CD4-positive, alpha-beta T cell (primary cell): Measurements from ENCODE around the gene SEPTIN2. TPM values are rescaled to one million over a fixed set of nuclear protein-coding genes. Genes with fewer than 3 reads are reported as not detected.

ENCODE experiments used
- ATAC-seq: fragments of 200-7000 bp; cut with Tn5 transposase; one replicate; pipeline ENCODE4 v1.10.0; 2022; ENCODE audit warnings: mild to moderate bottlenecking; ENCODE audit not compliant: poor library complexity
- CTCF ChIA-PET: fragments of 350-600 bp; sonication (Branson Sonifier 250); formaldehyde crosslinking; loops from one replicate; lab custom pipeline; 2021; ENCODE audit warnings: antibody characterized with exemption, inconsistent platforms; lab: Charles Lee
- POLR2A ChIA-PET: fragments of 350-600 bp; sonication (Branson Sonifier 250); formaldehyde crosslinking; loops from one replicate; lab custom pipeline; 2021; ENCODE audit warnings: antibody characterized with exemption, inconsistent platforms; lab: Charles Lee
- DNase-seq, 14 experiments: peaks; one replicate each; pipeline ENCODE4 v3.0.0-alpha.2; 2013 to 2020; ENCODE audit warnings: mixed read lengths in 2 of 14
- H3K27ac ChIP-seq, 2 donors: one replicate each; pipeline versions ENCODE4 v1.5.1 to v1.7.0; 2013; ENCODE audit warnings: low read length in 2 of 2, low read depth in 1 of 2, mild to moderate bottlenecking in 1 of 2
- H3K27me3 ChIP-seq, 2 experiments: 1 replicate in 1 of 2; 2 replicates in 1 of 2; pipeline versions ENCODE4 v1.6.1 to v1.7.0; 2013; ENCODE audit warnings: low read length in 2 of 2, control low read depth in 1 of 2, mild to moderate bottlenecking in 1 of 2, moderate library complexity in 1 of 2; ENCODE audit not compliant: insufficient read depth in 2 of 2, control insufficient read depth in 1 of 2
- H3K36me3 ChIP-seq: one replicate; pipeline ENCODE4 v1.6.1; 2013; ENCODE audit warnings: low read length, control low read depth; ENCODE audit not compliant: insufficient read depth
- H3K4me1 ChIP-seq: one replicate; pipeline ENCODE4 v1.6.1; 2013; ENCODE audit warnings: low read length, control low read depth; ENCODE audit not compliant: insufficient read depth
- H3K4me3 ChIP-seq: one replicate; pipeline ENCODE4 v1.5.1; 2013; ENCODE audit warnings: mild to moderate bottlenecking, low read length, moderate library complexity
- H3K9me3 ChIP-seq, 2 experiments: 1 replicate in 1 of 2; 2 replicates in 1 of 2; pipeline versions ENCODE4 v1.6.1 to v1.7.0; 2013; ENCODE audit warnings: low read length in 2 of 2, mild to moderate bottlenecking in 2 of 2, control low read depth in 1 of 2, moderate library complexity in 1 of 2; ENCODE audit not compliant: control insufficient read depth in 1 of 2, insufficient read depth in 1 of 2
- H3K27ac Mint-ChIP-seq: one replicate; pipeline ENCODE4 v1.8.0; 2020; ENCODE audit warnings: mixed read lengths
- H3K27me3 Mint-ChIP-seq: one replicate; pipeline ENCODE4 v1.8.0; 2021; ENCODE audit warnings: mixed read lengths
- H3K36me3 Mint-ChIP-seq: one replicate; pipeline ENCODE4 v1.8.0; 2021; ENCODE audit warnings: low read depth, mixed read lengths
- H3K4me1 Mint-ChIP-seq: one replicate; pipeline ENCODE4 v1.8.0; 2021; ENCODE audit warnings: low read depth, mixed read lengths
- H3K4me3 Mint-ChIP-seq: one replicate; pipeline ENCODE4 v1.8.0; 2020; ENCODE audit warnings: mild to moderate bottlenecking, mixed read lengths
- H3K9me3 Mint-ChIP-seq: one replicate; pipeline ENCODE4 v1.8.0; 2020; ENCODE audit warnings: mixed read lengths
- intact Hi-C, 2 experiments: fragments of 100-400 bp; cut with DNase I in 1 of 2; cut with micrococcal nuclease in 1 of 2; formaldehyde crosslinking; loops; one replicate each; pipeline versions ENCODE4 v1.15.1 to v1.9.0; 2023 to 2025; cut with DNase I, micrococcal nuclease
- total RNA-seq, 174 experiments: library from RNA in 2 of 174; stranded (reverse) in 2 of 174; gene quantifications; one replicate each; pipeline ENCODE4 v1.2.3 and lab custom pipeline; 2021 to 2026
- TF ChIP-seq, protein P1 (sequence below): fragments of 200-600 bp; IDR thresholded peaks from one replicate; pipeline ENCODE4 v1.8.0; 2022; ENCODE audit warnings: antibody characterized with exemption, mild to moderate bottlenecking

Gene SEPTIN2
- total RNA-seq, 2 experiments from 2014 or later, result 189 to 196 TPM

DNA sequence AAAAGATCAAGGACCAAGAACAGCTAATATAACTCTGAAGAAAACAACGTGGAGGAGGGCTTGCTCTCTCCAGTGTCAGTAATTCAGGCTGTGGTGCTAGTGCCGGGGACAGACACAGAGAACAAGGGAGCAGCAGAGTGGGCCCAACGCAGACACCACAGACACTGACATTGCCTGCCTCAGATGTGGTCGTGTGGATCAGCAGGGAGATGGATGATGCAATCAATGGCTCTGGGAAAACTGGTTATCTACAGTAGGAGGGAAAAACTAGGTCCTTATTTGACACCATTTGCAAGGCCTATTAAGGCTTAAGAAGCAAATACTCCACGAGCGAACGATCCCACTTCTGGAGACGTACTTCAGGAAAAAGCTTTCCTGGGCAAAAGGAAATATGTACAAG is 36.3 kb upstream of the SEPTIN2 start:
- ChIA-PET POLR2A (no interaction called here), CTCF (interaction anchor here (0.9 kb wide), 1 partner anchor 333 kb away, joined by 3 read pairs; no protein-coding TSS in a partner anchor)
- Histone ChIP-seq H3K4me1 (no peaks in the 10 kb centered on the region), H3K9me3 (no peaks in the 10 kb centered on the region), H3K36me3 (no peaks in the 10 kb centered on the region), H3K27ac (no peak overlapping the region), H3K4me3 (no peak overlapping the region), H3K27me3 (no peaks in the 10 kb centered on the region)
- no peak for DNase-seq
- H3K9me3 Mint-ChIP-seq, result peaks cover 6% of the 10 kb centered on the region
- no peaks in the 10 kb centered on the region for H3K27me3 Mint-ChIP-seq
- TF ChIP-seq, protein P1, sequence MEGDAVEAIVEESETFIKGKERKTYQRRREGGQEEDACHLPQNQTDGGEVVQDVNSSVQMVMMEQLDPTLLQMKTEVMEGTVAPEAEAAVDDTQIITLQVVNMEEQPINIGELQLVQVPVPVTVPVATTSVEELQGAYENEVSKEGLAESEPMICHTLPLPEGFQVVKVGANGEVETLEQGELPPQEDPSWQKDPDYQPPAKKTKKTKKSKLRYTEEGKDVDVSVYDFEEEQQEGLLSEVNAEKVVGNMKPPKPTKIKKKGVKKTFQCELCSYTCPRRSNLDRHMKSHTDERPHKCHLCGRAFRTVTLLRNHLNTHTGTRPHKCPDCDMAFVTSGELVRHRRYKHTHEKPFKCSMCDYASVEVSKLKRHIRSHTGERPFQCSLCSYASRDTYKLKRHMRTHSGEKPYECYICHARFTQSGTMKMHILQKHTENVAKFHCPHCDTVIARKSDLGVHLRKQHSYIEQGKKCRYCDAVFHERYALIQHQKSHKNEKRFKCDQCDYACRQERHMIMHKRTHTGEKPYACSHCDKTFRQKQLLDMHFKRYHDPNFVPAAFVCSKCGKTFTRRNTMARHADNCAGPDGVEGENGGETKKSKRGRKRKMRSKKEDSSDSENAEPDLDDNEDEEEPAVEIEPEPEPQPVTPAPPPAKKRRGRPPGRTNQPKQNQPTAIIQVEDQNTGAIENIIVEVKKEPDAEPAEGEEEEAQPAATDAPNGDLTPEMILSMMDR, result no peak
- peaks cover 42% of the 10 kb centered on the region for H3K4me1 Mint-ChIP-seq
- peaks cover 15% of the 10 kb centered on the region for H3K36me3 Mint-ChIP-seq
- H3K4me3 Mint-ChIP-seq, result no peak overlapping the region
- H3K27ac Mint-ChIP-seq, result no peak overlapping the region
- ATAC-seq, result no peak
- intact Hi-C loops, result no loop called here

DNA sequence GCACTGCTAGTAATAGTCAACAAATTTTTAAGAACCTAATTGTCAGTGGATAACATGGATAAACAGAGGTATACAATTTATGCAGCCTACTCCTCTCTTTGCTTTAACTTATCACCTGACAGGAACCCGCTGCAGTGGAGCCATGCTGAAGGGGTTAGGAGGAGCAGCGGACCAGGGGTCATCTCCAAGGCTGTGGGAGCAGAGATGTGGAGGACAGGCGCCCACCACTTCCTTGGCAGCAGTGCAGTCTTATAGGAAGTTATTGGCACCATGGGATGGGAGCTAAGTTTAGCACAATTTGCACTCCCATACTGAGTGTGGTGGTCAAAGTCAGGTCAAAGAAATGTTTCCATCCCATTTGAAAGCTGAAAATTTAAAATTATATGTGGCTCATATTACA is 35.9 kb upstream of the SEPTIN2 start:
- Histone ChIP-seq H3K36me3 (no peaks in the 10 kb centered on the region), H3K27me3 (no peaks in the 10 kb centered on the region), H3K27ac (no peak overlapping the region), H3K4me1 (no peaks in the 10 kb centered on the region), H3K9me3 (no peaks in the 10 kb centered on the region), H3K4me3 (no peak overlapping the region)
- POLR2A ChIA-PET, result no interaction called here
- Mint-ChIP-seq H3K36me3 (peaks cover 17% of the 10 kb centered on the region), H3K4me3 (no peak overlapping the region), H3K27me3 (no peaks in the 10 kb centered on the region), H3K27ac (no peak overlapping the region), H3K9me3 (peaks cover 6% of the 10 kb centered on the region), H3K4me1 (peaks cover 42% of the 10 kb centered on the region)
- DNase-seq (no peak), ATAC-seq (no peak)
- intact Hi-C loops, result no loop called here
- TF ChIP-seq, protein P1, result no peak
- CTCF ChIA-PET, result interaction anchor here (0.9 kb wide), 1 partner anchor 333 kb away, joined by 3 read pairs; no protein-coding TSS in a partner anchor

DNA sequence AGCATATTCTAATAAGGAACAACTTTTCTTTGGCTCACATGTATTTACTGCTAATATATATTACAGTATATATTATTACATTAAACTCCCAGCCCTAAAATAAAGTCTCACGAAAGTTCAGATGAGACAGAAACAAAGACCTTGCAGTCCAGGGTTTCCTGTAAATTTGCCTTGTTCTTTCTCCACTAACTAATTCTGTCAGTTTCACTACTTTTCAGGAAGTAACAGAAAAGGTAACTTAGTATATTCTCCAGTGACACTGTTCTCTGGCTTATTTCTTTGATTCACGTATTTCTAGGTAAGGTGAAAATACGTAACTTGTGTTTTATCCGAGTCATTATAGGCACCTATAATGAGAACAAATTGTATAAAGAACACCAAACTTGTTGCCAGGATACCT is 35.4 kb upstream of the SEPTIN2 start:
- Histone ChIP-seq H3K27ac (no peak overlapping the region), H3K36me3 (peaks cover 2% of the 10 kb centered on the region), H3K9me3 (no peaks in the 10 kb centered on the region), H3K4me3 (no peak overlapping the region), H3K4me1 (no peaks in the 10 kb centered on the region), H3K27me3 (no peaks in the 10 kb centered on the region)
- TF ChIP-seq, protein P1, result no peak
- intact Hi-C loops, result no loop called here
- DNase-seq (no peak), ATAC-seq (no peak)
- Mint-ChIP-seq H3K36me3 (peaks cover 13% of the 10 kb centered on the region), H3K9me3 (peaks cover 6% of the 10 kb centered on the region), H3K4me3 (no peak overlapping the region), H3K27ac (no peak overlapping the region), H3K4me1 (peaks cover 42% of the 10 kb centered on the region), H3K27me3 (no peaks in the 10 kb centered on the region)
- CTCF ChIA-PET, result interaction anchor here (0.9 kb wide), 1 partner anchor 332 kb away, joined by 3 read pairs; no protein-coding TSS in a partner anchor
- POLR2A ChIA-PET, result interaction anchor here (1.2 kb wide), 1 partner anchor 9 kb away, joined by 4 read pairs; no protein-coding TSS in a partner anchor
